ENCODE results near the gene GNAS. TPM values are rescaled to one million over a fixed set of nuclear protein-coding genes. Genes with fewer than 3 reads are reported as not detected.

The GNAS gene
- total RNA-seq (2014; rRNA removed; shearing (Covaris generic)) = 546 and 638 TPM in 2 replicates
- total RNA-seq (2022) = 913 and 950 TPM in 2 replicates
- percentile 90 among the genes with signal in this experiment for Bru-seq, nascent RNA
- BruChase-seq, experiment 1, labeled RNA remaining after a 6-hour chase = percentile 94 among the genes with signal in this experiment
- percentile 90 among the genes with signal in this experiment for BruChase-seq, experiment 2, labeled RNA remaining after a 2-hour chase
- long read RNA-seq, transcript GNAS-210 (13 exons, 1,972 nt) = minor isoform, 268 of 1,340 reads
- long read RNA-seq, transcript GNAS-211 (12 exons, 1,931 nt) = major isoform, 415 of 1,340 reads
- long read RNA-seq, transcript GNAS-234 (13 exons, 1,663 nt) = minor isoform, 60 of 1,340 reads
- long read RNA-seq, transcript GNAS-201 (12 exons, 1,866 nt) = minor isoform, 206 of 1,340 reads
- long read RNA-seq, partial matches to known transcripts = 51 of 1,340 reads
- long read RNA-seq, other reads (novel, unspliced or antisense) = 228 of 1,340 reads

DNA sequence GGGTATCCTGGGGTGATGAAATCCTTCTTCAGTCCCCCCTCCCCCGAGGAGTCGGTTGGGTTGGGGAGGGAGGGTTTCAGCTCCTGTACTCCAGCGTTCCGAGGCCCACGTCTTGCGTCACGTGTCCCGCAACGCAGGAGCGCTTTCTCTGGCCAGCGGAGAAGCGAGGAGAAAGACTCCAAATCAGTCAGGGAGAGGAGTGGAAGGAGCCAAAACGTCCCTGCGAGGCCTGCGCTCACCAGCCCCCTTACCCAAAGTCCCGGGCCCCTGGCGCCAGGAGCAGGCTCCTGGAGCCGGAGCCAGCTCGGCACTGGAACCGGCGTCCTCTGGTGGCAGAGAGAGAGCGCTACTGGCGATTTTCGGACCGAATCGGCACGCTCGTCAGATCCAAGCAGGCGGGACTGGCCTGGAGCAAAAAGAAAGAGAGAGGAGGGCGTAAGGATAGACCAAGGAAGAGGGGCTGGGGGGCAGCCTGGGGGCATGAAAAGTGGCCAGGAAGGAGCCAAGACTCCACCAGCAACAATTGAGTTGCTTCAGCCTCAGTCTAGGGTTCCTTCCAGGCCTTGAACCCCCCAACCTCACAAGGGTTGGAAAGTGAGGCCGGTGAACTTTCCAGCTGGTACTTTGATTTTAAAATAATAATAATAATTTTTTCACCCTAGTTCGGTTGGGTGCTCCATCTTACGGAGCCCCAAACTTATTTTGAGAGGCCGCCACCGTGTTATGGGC, at the start of gene GNAS:
Gene GNAS (plus strand): TSS at position 174 of the 729 bp plus-strand sequence.
- H3K4me1 ChIP-seq (ENCODE audit: insufficient read depth, low read length, poor library complexity, severe bottlenecking) = peaks cover 5% of the 10 kb centered on the region
- TF ChIP-seq EZH2phosphoT487 (IDR thresholded peaks at IDR 0.05; ENCODE audit: borderline replicate concordance, low read depth, low read length) = no peak
- TF ChIP-seq, protein P1, sequence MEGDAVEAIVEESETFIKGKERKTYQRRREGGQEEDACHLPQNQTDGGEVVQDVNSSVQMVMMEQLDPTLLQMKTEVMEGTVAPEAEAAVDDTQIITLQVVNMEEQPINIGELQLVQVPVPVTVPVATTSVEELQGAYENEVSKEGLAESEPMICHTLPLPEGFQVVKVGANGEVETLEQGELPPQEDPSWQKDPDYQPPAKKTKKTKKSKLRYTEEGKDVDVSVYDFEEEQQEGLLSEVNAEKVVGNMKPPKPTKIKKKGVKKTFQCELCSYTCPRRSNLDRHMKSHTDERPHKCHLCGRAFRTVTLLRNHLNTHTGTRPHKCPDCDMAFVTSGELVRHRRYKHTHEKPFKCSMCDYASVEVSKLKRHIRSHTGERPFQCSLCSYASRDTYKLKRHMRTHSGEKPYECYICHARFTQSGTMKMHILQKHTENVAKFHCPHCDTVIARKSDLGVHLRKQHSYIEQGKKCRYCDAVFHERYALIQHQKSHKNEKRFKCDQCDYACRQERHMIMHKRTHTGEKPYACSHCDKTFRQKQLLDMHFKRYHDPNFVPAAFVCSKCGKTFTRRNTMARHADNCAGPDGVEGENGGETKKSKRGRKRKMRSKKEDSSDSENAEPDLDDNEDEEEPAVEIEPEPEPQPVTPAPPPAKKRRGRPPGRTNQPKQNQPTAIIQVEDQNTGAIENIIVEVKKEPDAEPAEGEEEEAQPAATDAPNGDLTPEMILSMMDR (conservative IDR thresholded peaks at IDR 0.05; ENCODE audit: low read length) = peak; percentile 74
- peaks cover 8% of the 10 kb centered on the region; the same call in 1 of the 2 replicates for H3K36me3 ChIP-seq (ENCODE audit: insufficient read depth, low read length)
- H3K4me2 ChIP-seq (ENCODE audit: low read length) = peak within 1 kb of the TSS; percentile 63; the same call in 1 of the 2 replicates
- H3K9me3 ChIP-seq (ENCODE audit: low read length) = no peaks in the 10 kb centered on the region
- H2AFZ ChIP-seq (ENCODE audit: low read length) = peak within 1 kb of the TSS; percentile 43; the same call in 1 of the 2 replicates
- intact Hi-C loops (cut with micrococcal nuclease; ENCODE audit: unreplicated experiment) = no loop called here
- ChIA-PET CTCF (ENCODE audit: unreplicated experiment) (no interaction called here), POLR2A (no interaction called here)
- DNase-seq (ENCODE audit: low spot score) = peak; percentile 65
- BruUV-seq (replicated peaks) = no TSS peak
- H3K4me3 ChIP-seq (ENCODE audit: low read depth, low read length, poor library complexity, severe bottlenecking) = peak within 1 kb of the TSS; percentile 43
- no peak within 1 kb of the TSS for H3K27ac ChIP-seq (ENCODE audit: low read depth, low read length, poor library complexity, severe bottlenecking)
- no peaks in the 10 kb centered on the region for H4K20me1 ChIP-seq (ENCODE audit: insufficient read depth, low read length)
- H3K9me2 ChIP-seq (ENCODE audit: insufficient read depth, low read length) = no peaks in the 10 kb centered on the region
- peaks cover 19% of the 10 kb centered on the region; the same call in 1 of the 2 replicates for H3K79me2 ChIP-seq (ENCODE audit: insufficient read depth, low read depth, low read length)

DNA sequence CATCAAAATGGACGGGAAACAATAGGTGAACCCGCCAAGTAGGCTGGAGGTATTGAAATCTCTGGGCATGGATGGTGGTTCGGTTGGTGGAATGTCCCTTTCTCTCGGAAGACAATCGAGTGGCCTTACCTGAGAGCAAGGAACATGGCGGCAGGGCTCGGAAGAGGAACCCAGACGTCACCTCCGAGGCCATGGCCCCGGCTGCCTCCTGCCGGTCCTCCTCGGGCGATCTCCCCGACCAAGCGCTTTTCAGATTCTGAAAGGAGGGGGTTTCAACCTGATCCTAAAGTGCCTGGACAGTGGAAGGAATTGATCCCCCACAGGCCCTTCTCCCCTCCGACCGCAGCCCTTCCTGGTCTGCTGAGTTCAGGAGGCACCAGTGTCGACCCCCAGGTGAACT, 49.0 kb upstream of the GNAS start:
- H3K9me3 ChIP-seq (ENCODE audit: low read length) = no peaks in the 10 kb centered on the region
- POLR2A ChIA-PET = no interaction called here
- no peaks in the 10 kb centered on the region for H4K20me1 ChIP-seq (ENCODE audit: insufficient read depth, low read length)
- H3K79me2 ChIP-seq (ENCODE audit: insufficient read depth, low read depth, low read length) = no peaks in the 10 kb centered on the region
- H2AFZ ChIP-seq (ENCODE audit: low read length) = no peak overlapping the region
- H3K9me2 ChIP-seq (ENCODE audit: insufficient read depth, low read length) = no peaks in the 10 kb centered on the region
- intact Hi-C loops (cut with micrococcal nuclease; ENCODE audit: unreplicated experiment) = no loop called here
- no peaks in the 10 kb centered on the region for H3K36me3 ChIP-seq (ENCODE audit: insufficient read depth, low read length)
- no peak overlapping the region for H3K4me2 ChIP-seq (ENCODE audit: low read length)
- no peaks in the 10 kb centered on the region for H3K4me1 ChIP-seq (ENCODE audit: insufficient read depth, low read length, poor library complexity, severe bottlenecking)
- DNase-seq (ENCODE audit: low spot score) = no peak
- TF ChIP-seq, protein P1 (conservative IDR thresholded peaks at IDR 0.05; ENCODE audit: low read length) = no peak
- no peak for TF ChIP-seq EZH2phosphoT487 (IDR thresholded peaks at IDR 0.05; ENCODE audit: borderline replicate concordance, low read depth, low read length)
- CTCF ChIA-PET (ENCODE audit: unreplicated experiment) = no interaction called here
- no peak overlapping the region for H3K27ac ChIP-seq (ENCODE audit: low read depth, low read length, poor library complexity, severe bottlenecking)
- H3K4me3 ChIP-seq (ENCODE audit: low read depth, low read length, poor library complexity, severe bottlenecking) = no peak overlapping the region
- no TSS peak for BruUV-seq (replicated peaks)

Data from OCI-LY7 (cell line).